BJ (cell line): Measurements from ENCODE around the gene MRPS27. TPM values are rescaled to one million over a fixed set of nuclear protein-coding genes. Genes with fewer than 3 reads are reported as not detected.

Experiments
- CTCF ChIA-PET: fragments of 350-600 bp; formaldehyde crosslinking; extraction: SDS; loops from one replicate; lab custom pipeline; 2021; ENCODE audit warnings: antibody characterized with exemption, inconsistent platforms; lab: Yijun Ruan, JAX
- POLR2A ChIA-PET: fragments of 300-600 bp; sonication (Branson Sonifier 250); formaldehyde crosslinking; extraction: SDS; loops from one replicate; lab custom pipeline; 2021; ENCODE audit warnings: antibody characterized with exemption; lab: Charles Lee
- DNase-seq: peaks from one replicate; pipeline ENCODE4 v3.0.0-alpha.2; 2011; ENCODE audit warnings: low read depth
- H3K27me3 ChIP-seq: 2 replicates; pipeline ENCODE4 v1.6.0; 2011; ENCODE audit warnings: low read length; ENCODE audit not compliant: control insufficient read depth, insufficient read depth
- H3K36me3 ChIP-seq: 2 replicates; pipeline ENCODE4 v1.5.1; 2011; ENCODE audit warnings: low read length; ENCODE audit not compliant: control insufficient read depth, insufficient read depth
- H3K4me3 ChIP-seq: 2 replicates; pipeline ENCODE4 v1.5.1; 2011; ENCODE audit warnings: low read depth, mild to moderate bottlenecking, control low read depth, low read length
- CTCF ChIP-seq: IDR thresholded peaks from 2 replicates; pipeline ENCODE4 v1.5.1; 2011; ENCODE audit warnings: low read depth, mild to moderate bottlenecking, control low read depth, inconsistent platforms, low read length, moderate library complexity; ENCODE audit not compliant: insufficient read depth
- polyA plus RNA-seq: library from polyadenylated mRNA; depleted of rRNA; stranded (reverse); fragments of >200 nt; gene quantifications from 2 replicates; pipeline ENCODE4 v1.2.3, GENCODE V29; 2011

MRPS27 gene
- polyA plus RNA-seq, 1 experiment, result 52.6 TPM

GRCh38 chr5:72213482-72213881 lies 106.6 kb downstream of the MRPS27 start:
- no peak for TF ChIP-seq CTCF
- H3K36me3 ChIP-seq, result peaks cover 5% of the 10 kb centered on the region
- no peak overlapping the region for H3K4me3 ChIP-seq
- POLR2A ChIA-PET, result interaction anchor here (0.6 kb wide), 1 partner anchor 146 kb away, joined by 3 read pairs; no protein-coding TSS in a partner anchor
- CTCF ChIA-PET, result interaction anchor here (1.0 to 1.3 kb wide), 3 partner anchors 15 to 32 kb away, joined by 3 to 4 read pairs (median 3); no protein-coding TSS in a partner anchor
- DNase-seq, result no peak
- H3K27me3 ChIP-seq, result no peaks in the 10 kb centered on the region

- no peak for TF ChIP-seq CTCF
- POLR2A ChIA-PET, result no interaction called here
- Histone ChIP-seq H3K27me3 (no peaks in the 10 kb centered on the region), H3K36me3 (peaks cover 1% of the 10 kb centered on the region; the same call in 1 of the 2 replicates), H3K4me3 (no peak overlapping the region)
- no peak for DNase-seq
- CTCF ChIA-PET, result no interaction called here
Observed at GRCh38 chr5:72212171-72212570, 107.9 kb downstream of the MRPS27 start.

- no peak overlapping the region for H3K4me3 ChIP-seq
- TF ChIP-seq CTCF, result no peak
- ChIA-PET CTCF (no interaction called here), POLR2A (no interaction called here)
- peaks cover 2% of the 10 kb centered on the region for H3K36me3 ChIP-seq
- DNase-seq, result no peak
- H3K27me3 ChIP-seq, result no peaks in the 10 kb centered on the region
Observed at GRCh38 chr5:72210888-72211678, 109.0 kb downstream of the MRPS27 start.

- CTCF ChIA-PET, result interaction anchor here (0.6 to 1.1 kb wide), 2 partner anchors 71 to 74 kb away, joined by 3 to 4 read pairs; no protein-coding TSS in a partner anchor
- POLR2A ChIA-PET, result no interaction called here
- no peak for DNase-seq
- H3K4me3 ChIP-seq, result no peak overlapping the region
- TF ChIP-seq CTCF, result no peak
- peaks cover 3% of the 10 kb centered on the region for H3K36me3 ChIP-seq
- no peaks in the 10 kb centered on the region for H3K27me3 ChIP-seq
Observed at GRCh38 chr5:72209147-72210115, 110.6 kb downstream of the MRPS27 start.
